ENCODE measurements around the gene ZNF407.

Gene ZNF407

GRCh38 chr18:74899554-74899953 lies 301.9 kb downstream of the ZNF407 start:
- no peak for TF ChIP-seq EGR1 (IDR thresholded peaks at IDR 0.05)
- no peak for TF ChIP-seq ZBTB7A (IDR thresholded peaks at IDR 0.05; ENCODE audit: low read depth)
- no peak for TF ChIP-seq TCF12 (IDR thresholded peaks at IDR 0.05; ENCODE audit: low read depth)
- TF ChIP-seq, protein P1, sequence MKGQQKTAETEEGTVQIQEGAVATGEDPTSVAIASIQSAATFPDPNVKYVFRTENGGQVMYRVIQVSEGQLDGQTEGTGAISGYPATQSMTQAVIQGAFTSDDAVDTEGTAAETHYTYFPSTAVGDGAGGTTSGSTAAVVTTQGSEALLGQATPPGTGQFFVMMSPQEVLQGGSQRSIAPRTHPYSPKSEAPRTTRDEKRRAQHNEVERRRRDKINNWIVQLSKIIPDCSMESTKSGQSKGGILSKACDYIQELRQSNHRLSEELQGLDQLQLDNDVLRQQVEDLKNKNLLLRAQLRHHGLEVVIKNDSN (IDR thresholded peaks at IDR 0.05): no peak
- no peak for TF ChIP-seq CREB1 (IDR thresholded peaks at IDR 0.05; ENCODE audit: low read depth)
- TF ChIP-seq, protein P2, sequence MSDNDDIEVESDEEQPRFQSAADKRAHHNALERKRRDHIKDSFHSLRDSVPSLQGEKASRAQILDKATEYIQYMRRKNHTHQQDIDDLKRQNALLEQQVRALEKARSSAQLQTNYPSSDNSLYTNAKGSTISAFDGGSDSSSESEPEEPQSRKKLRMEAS (IDR thresholded peaks at IDR 0.05): no peak
- no peak for TF ChIP-seq CEBPB (IDR thresholded peaks at IDR 0.05)
- TF ChIP-seq NFIC (IDR thresholded peaks at IDR 0.05): no peak
- TF ChIP-seq EP300 (IDR thresholded peaks at IDR 0.05; ENCODE audit: borderline replicate concordance): no peak
- TF ChIP-seq TAF1 (IDR thresholded peaks at IDR 0.05; ENCODE audit: low read depth): no peak
- TF ChIP-seq RAD21 (IDR thresholded peaks at IDR 0.05; ENCODE audit: low read depth): no peak

DNA sequence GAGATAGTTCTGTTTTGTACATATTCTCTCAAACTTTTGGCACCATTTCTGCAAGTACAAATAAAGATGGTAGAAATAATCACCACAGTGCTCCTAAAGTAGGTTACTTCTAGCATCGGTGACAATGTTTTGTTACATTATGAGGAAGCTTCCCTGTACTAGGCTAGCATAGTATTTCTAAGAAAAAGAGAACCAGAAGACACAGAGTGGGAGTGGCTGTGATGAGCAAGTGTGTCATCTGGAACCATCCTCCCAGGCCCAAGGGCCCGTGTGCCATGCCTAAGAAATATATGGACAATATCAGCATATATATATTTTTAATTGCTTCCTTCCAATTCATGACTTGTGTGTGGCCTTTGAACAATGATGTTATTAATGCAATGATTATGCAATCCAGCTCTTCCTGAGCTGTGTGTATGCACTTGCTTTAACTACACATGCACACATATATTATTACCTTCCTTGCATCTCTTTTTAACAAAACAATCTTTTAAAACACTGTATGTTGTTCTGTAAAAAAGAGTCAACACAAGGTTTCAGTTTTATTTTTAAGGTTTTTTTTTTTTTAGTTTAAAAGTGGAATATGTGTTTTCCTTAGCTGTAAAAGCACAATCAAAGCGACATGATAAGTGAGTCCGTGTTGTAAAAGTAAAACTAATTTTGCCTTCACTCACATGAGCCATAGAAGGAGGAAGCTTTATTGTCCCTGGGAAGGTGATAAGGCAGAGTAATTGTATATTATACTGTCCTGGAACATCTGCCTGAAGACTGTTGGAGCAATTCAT lies 303.9 kb downstream of the ZNF407 start:
- TF ChIP-seq TEAD4 (IDR thresholded peaks at IDR 0.05): no peak
- TF ChIP-seq, protein P1 (IDR thresholded peaks at IDR 0.05): no peak
- TF ChIP-seq CEBPB (IDR thresholded peaks at IDR 0.05): peak; percentile 61; the same call in 1 of the 2 replicates

DNA sequence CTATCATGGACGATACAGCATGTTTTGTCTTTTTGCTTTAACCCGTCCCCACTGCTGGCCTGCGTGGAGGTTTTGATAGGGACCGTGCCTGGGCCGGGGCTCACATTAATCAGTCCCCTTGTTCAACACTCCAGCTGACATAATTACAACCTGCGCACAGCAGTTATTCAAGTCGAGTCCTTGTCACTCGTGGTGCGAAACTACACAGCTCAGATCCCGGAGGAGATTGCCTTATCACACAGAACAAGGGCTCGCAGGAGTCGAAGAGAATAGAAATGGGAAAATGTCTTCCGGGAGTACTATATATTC lies 304.4 kb downstream of the ZNF407 start:
- no peak for TF ChIP-seq EP300 (IDR thresholded peaks at IDR 0.05; ENCODE audit: borderline replicate concordance)
- no peak for TF ChIP-seq EGR1 (IDR thresholded peaks at IDR 0.05)
- TF ChIP-seq, protein P1 (IDR thresholded peaks at IDR 0.05): no peak
- no peak for TF ChIP-seq YY1 (IDR thresholded peaks at IDR 0.05; ENCODE audit: low read depth)
- no peak for TF ChIP-seq NFIC (IDR thresholded peaks at IDR 0.05)
- no peak for TF ChIP-seq CEBPB (IDR thresholded peaks at IDR 0.05)
- no peak for TF ChIP-seq RAD21 (IDR thresholded peaks at IDR 0.05; ENCODE audit: low read depth)
- TF ChIP-seq, protein P2 (IDR thresholded peaks at IDR 0.05): no peak
- TF ChIP-seq, protein P3, sequence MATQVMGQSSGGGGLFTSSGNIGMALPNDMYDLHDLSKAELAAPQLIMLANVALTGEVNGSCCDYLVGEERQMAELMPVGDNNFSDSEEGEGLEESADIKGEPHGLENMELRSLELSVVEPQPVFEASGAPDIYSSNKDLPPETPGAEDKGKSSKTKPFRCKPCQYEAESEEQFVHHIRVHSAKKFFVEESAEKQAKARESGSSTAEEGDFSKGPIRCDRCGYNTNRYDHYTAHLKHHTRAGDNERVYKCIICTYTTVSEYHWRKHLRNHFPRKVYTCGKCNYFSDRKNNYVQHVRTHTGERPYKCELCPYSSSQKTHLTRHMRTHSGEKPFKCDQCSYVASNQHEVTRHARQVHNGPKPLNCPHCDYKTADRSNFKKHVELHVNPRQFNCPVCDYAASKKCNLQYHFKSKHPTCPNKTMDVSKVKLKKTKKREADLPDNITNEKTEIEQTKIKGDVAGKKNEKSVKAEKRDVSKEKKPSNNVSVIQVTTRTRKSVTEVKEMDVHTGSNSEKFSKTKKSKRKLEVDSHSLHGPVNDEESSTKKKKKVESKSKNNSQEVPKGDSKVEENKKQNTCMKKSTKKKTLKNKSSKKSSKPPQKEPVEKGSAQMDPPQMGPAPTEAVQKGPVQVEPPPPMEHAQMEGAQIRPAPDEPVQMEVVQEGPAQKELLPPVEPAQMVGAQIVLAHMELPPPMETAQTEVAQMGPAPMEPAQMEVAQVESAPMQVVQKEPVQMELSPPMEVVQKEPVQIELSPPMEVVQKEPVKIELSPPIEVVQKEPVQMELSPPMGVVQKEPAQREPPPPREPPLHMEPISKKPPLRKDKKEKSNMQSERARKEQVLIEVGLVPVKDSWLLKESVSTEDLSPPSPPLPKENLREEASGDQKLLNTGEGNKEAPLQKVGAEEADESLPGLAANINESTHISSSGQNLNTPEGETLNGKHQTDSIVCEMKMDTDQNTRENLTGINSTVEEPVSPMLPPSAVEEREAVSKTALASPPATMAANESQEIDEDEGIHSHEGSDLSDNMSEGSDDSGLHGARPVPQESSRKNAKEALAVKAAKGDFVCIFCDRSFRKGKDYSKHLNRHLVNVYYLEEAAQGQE (IDR thresholded peaks at IDR 0.05; ENCODE audit: low read depth): no peak
- no peak for TF ChIP-seq TCF12 (IDR thresholded peaks at IDR 0.05; ENCODE audit: low read depth)
- no peak for TF ChIP-seq TEAD4 (IDR thresholded peaks at IDR 0.05)
- no peak for TF ChIP-seq CREB1 (IDR thresholded peaks at IDR 0.05; ENCODE audit: low read depth)

DNA sequence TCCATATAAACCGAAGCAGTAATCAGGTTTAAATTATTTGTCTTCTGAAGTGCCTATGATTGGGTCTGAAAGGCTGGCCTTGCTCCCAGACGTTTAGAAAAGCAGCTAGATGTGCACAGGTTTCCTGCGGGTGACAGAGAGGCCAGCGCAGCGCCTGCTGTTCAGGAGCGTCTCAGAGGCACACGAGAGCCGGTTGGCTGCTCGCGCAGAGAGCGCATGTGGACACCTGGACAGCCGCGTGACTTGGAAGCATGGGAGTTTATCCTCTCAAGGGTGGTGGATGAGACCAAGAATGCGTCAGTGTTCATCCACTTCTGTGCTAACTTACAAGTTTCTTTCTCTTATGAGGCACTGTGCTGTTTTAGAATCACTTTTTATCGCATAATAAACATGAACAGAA lies 307.6 kb downstream of the ZNF407 start:
- no peak for TF ChIP-seq TAF1 (IDR thresholded peaks at IDR 0.05; ENCODE audit: low read depth)
- TF ChIP-seq CREB1 (IDR thresholded peaks at IDR 0.05; ENCODE audit: low read depth): no peak
- no peak for TF ChIP-seq RAD21 (IDR thresholded peaks at IDR 0.05; ENCODE audit: low read depth)
- no peak for TF ChIP-seq EGR1 (IDR thresholded peaks at IDR 0.05)
- no peak for TF ChIP-seq TCF12 (IDR thresholded peaks at IDR 0.05; ENCODE audit: low read depth)
- no peak for TF ChIP-seq FOXM1 (IDR thresholded peaks at IDR 0.05; ENCODE audit: borderline replicate concordance, low read depth)
- no peak for TF ChIP-seq YY1 (IDR thresholded peaks at IDR 0.05; ENCODE audit: low read depth)
- TF ChIP-seq CEBPB (IDR thresholded peaks at IDR 0.05): no peak
- no peak for TF ChIP-seq ZBTB7A (IDR thresholded peaks at IDR 0.05; ENCODE audit: low read depth)
- no peak for TF ChIP-seq EP300 (IDR thresholded peaks at IDR 0.05; ENCODE audit: borderline replicate concordance)
- TF ChIP-seq TEAD4 (IDR thresholded peaks at IDR 0.05): no peak

GRCh38 chr18:74906184-74906583 lies 308.5 kb downstream of the ZNF407 start:
- TF ChIP-seq CEBPB (IDR thresholded peaks at IDR 0.05) (no peak), YY1 (IDR thresholded peaks at IDR 0.05; ENCODE audit: low read depth) (no peak), ZBTB7A (IDR thresholded peaks at IDR 0.05; ENCODE audit: low read depth) (no peak)
- TF ChIP-seq, protein P2 (IDR thresholded peaks at IDR 0.05): no peak
- TF ChIP-seq, protein P1 (IDR thresholded peaks at IDR 0.05): no peak

GRCh38 chr18:74914052-74914591 lies 316.5 kb downstream of the ZNF407 start:
- TF ChIP-seq YY1 (IDR thresholded peaks at IDR 0.05; ENCODE audit: low read depth): no peak
- TF ChIP-seq RAD21 (IDR thresholded peaks at IDR 0.05; ENCODE audit: low read depth): no peak
- no peak for TF ChIP-seq ZBTB7A (IDR thresholded peaks at IDR 0.05; ENCODE audit: low read depth)
- TF ChIP-seq CEBPB (IDR thresholded peaks at IDR 0.05): no peak
- no peak for TF ChIP-seq TAF1 (IDR thresholded peaks at IDR 0.05; ENCODE audit: low read depth)
- TF ChIP-seq TEAD4 (IDR thresholded peaks at IDR 0.05): no peak
- TF ChIP-seq EGR1 (IDR thresholded peaks at IDR 0.05): no peak
- no peak for TF ChIP-seq EP300 (IDR thresholded peaks at IDR 0.05; ENCODE audit: borderline replicate concordance)
- TF ChIP-seq, protein P1 (IDR thresholded peaks at IDR 0.05): no peak
- TF ChIP-seq FOXM1 (IDR thresholded peaks at IDR 0.05; ENCODE audit: borderline replicate concordance, low read depth): no peak
- TF ChIP-seq, protein P3 (IDR thresholded peaks at IDR 0.05; ENCODE audit: low read depth): no peak

Measured in Ishikawa (cell line).